Bronchial epithelial cell (primary cell): Measurements from ENCODE around the gene TXNDC17. TPM values are rescaled to one million over a fixed set of nuclear protein-coding genes. Genes with fewer than 3 reads are reported as not detected.

ENCODE experiments used
- DNase-seq: peaks from one replicate; pipeline ENCODE4 v3.0.0-alpha.2; 2010; ENCODE audit warnings: low read depth
- FAIRE-seq: peaks from 2 replicates; lab custom pipeline; 2011; peaks lifted over from hg19 to GRCh38; lab: Jason Lieb, UNC
- H3K27me3 ChIP-seq: 2 replicates; pipeline ENCODE4 v1.5.1; 2011; ENCODE audit warnings: low read length; ENCODE audit not compliant: control insufficient read depth, insufficient read depth
- H3K36me3 ChIP-seq: 2 replicates; pipeline ENCODE4 v1.5.1; 2011; ENCODE audit warnings: low read length; ENCODE audit not compliant: control insufficient read depth, insufficient read depth
- H3K4me3 ChIP-seq: 2 replicates; pipeline ENCODE4 v1.5.1; 2011; ENCODE audit warnings: mild to moderate bottlenecking, low read depth, low read length, control low read depth
- total RNA-seq: library from RNA; depleted of rRNA; stranded (reverse); fragments of >200 nt; gene quantifications from 2 replicates; pipeline ENCODE4 v1.2.1, GENCODE V29; 2014
- TF ChIP-seq, protein P1 (sequence below): IDR thresholded peaks from 2 replicates; pipeline ENCODE4 v1.5.1; 2011; ENCODE audit warnings: mild to moderate bottlenecking, moderate library complexity, low read length, control low read depth, inconsistent platforms; ENCODE audit not compliant: insufficient read depth, severe bottlenecking

Gene TXNDC17
- total RNA-seq, 1 donor from 2014 or later, result 222 TPM

DNA sequence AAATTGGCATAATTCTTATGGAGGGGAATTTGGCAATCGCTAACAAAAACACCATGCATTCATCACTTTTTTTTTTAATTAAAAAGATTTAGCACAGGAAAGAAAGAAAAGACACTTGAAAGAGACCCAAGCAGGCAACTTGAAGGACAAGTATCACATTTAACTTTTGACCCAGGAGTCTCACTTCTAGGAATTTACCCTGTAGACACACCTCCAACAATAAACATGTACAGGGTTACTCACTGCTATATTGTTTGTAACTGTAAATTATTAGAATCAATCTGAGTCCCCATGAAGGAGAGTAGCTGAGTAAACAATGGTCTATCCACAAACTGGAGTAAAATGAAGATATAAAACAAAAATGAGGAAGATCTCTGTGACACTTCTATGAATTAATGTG lies 10.5 kb upstream of the TXNDC17 start:
- Histone ChIP-seq H3K27me3 (no peaks in the 10 kb centered on the region), H3K4me3 (no peak overlapping the region), H3K36me3 (peaks cover 9% of the 10 kb centered on the region)
- FAIRE-seq, result no peak
- DNase-seq, result no peak
- TF ChIP-seq, protein P1, sequence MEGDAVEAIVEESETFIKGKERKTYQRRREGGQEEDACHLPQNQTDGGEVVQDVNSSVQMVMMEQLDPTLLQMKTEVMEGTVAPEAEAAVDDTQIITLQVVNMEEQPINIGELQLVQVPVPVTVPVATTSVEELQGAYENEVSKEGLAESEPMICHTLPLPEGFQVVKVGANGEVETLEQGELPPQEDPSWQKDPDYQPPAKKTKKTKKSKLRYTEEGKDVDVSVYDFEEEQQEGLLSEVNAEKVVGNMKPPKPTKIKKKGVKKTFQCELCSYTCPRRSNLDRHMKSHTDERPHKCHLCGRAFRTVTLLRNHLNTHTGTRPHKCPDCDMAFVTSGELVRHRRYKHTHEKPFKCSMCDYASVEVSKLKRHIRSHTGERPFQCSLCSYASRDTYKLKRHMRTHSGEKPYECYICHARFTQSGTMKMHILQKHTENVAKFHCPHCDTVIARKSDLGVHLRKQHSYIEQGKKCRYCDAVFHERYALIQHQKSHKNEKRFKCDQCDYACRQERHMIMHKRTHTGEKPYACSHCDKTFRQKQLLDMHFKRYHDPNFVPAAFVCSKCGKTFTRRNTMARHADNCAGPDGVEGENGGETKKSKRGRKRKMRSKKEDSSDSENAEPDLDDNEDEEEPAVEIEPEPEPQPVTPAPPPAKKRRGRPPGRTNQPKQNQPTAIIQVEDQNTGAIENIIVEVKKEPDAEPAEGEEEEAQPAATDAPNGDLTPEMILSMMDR, result no peak

DNA sequence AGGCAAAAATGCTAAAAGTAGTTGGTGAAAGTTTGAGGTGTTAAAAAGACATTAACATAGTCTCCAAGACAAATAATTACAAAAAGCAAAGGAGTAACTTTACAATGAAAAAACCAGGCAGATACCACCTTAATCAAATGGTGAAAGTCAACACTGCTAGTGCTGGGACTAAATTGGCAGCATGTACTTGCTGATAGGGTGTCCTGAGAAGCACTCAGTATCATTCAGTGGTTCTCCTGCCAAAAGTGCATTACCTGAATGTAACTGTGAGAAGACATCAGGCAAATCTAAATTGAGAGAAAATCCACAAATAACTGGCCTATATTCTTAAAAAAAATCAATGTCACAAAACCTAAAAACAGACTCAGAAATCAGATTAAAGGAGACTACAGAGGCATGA lies 8.3 kb upstream of the TXNDC17 start:
- no peaks in the 10 kb centered on the region for H3K27me3 ChIP-seq
- H3K36me3 ChIP-seq, result peaks cover 9% of the 10 kb centered on the region
- TF ChIP-seq, protein P1, result no peak
- no peak overlapping the region for H3K4me3 ChIP-seq
- FAIRE-seq (no peak), DNase-seq (no peak)

DNA sequence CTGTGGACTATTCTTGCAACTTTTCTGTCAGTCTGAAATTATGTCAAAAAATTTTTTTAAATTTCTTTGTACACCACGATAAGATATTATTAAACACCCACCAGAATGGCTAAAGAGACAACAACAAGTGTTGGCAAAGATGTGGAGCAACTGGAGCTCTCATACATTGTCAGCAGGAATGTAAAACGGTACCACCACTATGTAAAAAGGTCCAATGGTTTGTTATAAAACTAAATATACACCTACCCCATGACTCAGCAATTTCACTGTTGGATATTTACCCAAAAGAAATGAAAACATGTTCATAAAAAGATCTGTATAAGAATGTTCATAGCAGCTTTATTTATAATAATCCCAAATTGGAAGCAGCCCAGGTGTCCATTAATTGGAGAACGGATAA lies 7.6 kb upstream of the TXNDC17 start:
- no peaks in the 10 kb centered on the region for H3K27me3 ChIP-seq
- TF ChIP-seq, protein P1, result no peak
- no peak overlapping the region for H3K4me3 ChIP-seq
- FAIRE-seq, result no peak
- no peak for DNase-seq
- peaks cover 9% of the 10 kb centered on the region for H3K36me3 ChIP-seq

DNA sequence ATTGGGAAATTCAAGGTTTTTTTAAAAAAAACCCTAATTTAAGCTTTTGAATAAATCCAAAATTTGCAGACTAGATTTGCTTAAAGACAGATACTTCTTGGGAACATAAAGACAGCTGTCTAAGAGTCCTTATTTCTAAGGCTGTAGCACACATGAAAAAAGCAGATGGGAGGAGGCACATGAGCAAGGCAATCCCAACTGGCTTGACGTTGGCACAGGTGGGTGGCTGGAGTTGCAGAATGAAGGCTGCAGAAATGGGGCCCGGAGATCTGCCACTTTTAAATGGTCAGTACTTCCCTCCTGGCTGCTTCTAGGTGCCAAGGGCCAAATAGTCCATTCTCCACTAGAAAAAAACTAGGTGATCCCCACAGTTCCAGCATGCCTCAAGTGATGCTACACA lies 4.8 kb upstream of the TXNDC17 start:
- no peaks in the 10 kb centered on the region for H3K27me3 ChIP-seq
- FAIRE-seq, result no peak
- H3K4me3 ChIP-seq, result no peak overlapping the region
- TF ChIP-seq, protein P1, result no peak
- peaks cover 8% of the 10 kb centered on the region for H3K36me3 ChIP-seq
- DNase-seq, result no peak

DNA sequence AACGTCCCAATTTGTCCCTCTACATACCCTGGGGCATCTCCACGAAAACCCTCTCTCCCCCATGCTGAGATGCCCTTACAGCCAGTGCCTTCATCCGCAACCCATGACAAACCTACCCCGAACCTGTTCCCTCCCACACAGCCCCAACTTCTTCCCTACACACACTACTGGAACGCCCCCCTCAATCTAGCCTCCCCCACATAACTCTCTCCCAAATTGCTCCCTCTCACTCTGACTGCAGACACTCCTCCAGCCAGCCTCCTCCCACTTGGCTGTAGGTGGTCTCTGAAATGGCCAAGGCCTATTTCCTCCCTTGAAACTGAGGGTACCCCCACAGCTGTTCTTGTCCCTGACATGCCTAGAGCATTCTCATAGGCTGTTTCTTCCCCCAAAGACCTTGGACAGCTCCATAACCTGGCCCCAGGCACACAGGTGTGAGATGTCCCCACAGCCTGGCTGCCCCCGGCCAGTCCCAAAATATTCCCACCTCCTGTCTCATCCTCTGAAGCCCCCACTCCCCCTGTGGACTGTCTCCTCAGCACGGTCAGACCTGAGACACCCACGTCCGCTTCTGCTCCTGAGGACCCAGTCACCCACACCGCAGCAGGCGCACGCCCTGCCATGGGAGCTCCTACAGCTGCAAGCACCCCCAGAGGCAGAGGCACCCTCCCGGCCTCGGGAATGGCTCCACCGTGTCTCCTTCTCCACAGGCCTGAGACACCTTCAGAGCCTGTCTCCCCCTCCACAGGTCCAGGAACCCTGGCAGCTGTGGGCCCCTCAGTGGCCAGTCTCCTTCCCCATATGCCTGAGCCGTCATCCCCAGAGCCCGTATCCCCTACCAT lies 4.0 kb upstream of the TXNDC17 start:
- FAIRE-seq (no peak), DNase-seq (no peak)
- H3K4me3 ChIP-seq, result no peak overlapping the region
- TF ChIP-seq, protein P1, result no peak
- H3K36me3 ChIP-seq, result peaks cover 8% of the 10 kb centered on the region
- H3K27me3 ChIP-seq, result no peaks in the 10 kb centered on the region

DNA sequence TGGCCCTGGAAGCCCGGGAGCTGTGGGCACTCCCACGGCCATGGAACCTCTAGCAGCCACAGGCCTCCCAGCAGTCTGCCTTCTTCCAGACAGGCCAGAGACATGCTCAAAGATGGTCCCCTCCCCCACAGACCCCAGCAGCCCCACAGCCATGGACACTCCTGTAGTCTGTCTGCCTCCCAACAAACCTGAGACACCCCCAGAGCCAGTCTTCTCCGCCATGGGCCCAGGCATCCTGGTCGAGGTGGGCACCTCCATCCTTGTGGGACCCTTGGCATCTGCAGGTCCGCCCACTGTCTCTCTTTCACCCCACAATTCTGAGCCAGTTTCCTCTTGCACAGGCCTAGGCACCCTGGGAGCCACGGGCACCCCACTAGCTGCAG lies 3.4 kb upstream of the TXNDC17 start:
- Histone ChIP-seq H3K36me3 (peaks cover 9% of the 10 kb centered on the region), H3K4me3 (no peak overlapping the region), H3K27me3 (no peaks in the 10 kb centered on the region)
- TF ChIP-seq, protein P1, result no peak
- FAIRE-seq, result no peak
- DNase-seq, result no peak
